GM12873 (cell line): ENCODE measurements around the gene CLASRP.

ENCODE experiments used
- TF ChIP-seq, protein P1 (sequence below): IDR thresholded peaks from 2 replicates; pipeline ENCODE4 v1.5.1; 2012; ENCODE audit warnings: low read depth, mild to moderate bottlenecking, moderate library complexity, low read length, control low read depth; ENCODE audit not compliant: insufficient read depth; ENCODE audit errors: missing control alignments

The CLASRP gene

DNA sequence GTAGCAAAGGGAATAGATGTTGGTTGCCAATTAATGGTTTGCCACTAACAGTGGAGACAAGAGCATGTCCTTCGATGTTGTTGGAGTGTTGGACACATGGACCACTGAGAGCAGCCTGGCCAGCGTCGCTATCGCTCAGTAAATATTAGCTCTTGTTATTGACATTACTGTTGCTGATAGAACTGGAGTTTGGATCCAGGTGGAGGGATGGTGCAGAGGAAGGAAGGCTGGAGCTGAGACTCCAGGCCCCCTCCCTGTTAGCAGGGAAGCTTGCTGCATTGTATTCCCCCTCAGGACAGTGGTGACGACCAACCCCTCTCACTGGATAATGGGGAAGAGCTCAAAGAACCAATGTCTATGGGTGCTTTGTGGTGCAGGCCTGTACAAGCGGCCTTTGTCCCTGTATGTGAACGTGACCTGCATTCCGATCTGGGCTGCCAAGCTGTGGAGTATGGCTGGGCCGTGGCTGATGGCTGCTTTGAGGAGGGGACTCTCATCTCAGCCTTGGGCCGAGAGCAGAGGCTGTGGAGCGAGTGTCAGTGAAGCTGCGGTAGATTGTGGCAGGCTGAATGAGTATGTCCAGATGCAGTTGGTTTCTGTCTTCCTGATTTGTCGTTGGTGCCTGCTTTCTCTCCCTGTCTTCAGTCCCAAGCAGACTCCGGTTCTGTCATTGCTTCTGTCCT is 7.0 kb downstream of the CLASRP start:
- TF ChIP-seq, protein P1, sequence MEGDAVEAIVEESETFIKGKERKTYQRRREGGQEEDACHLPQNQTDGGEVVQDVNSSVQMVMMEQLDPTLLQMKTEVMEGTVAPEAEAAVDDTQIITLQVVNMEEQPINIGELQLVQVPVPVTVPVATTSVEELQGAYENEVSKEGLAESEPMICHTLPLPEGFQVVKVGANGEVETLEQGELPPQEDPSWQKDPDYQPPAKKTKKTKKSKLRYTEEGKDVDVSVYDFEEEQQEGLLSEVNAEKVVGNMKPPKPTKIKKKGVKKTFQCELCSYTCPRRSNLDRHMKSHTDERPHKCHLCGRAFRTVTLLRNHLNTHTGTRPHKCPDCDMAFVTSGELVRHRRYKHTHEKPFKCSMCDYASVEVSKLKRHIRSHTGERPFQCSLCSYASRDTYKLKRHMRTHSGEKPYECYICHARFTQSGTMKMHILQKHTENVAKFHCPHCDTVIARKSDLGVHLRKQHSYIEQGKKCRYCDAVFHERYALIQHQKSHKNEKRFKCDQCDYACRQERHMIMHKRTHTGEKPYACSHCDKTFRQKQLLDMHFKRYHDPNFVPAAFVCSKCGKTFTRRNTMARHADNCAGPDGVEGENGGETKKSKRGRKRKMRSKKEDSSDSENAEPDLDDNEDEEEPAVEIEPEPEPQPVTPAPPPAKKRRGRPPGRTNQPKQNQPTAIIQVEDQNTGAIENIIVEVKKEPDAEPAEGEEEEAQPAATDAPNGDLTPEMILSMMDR, result no peak

DNA sequence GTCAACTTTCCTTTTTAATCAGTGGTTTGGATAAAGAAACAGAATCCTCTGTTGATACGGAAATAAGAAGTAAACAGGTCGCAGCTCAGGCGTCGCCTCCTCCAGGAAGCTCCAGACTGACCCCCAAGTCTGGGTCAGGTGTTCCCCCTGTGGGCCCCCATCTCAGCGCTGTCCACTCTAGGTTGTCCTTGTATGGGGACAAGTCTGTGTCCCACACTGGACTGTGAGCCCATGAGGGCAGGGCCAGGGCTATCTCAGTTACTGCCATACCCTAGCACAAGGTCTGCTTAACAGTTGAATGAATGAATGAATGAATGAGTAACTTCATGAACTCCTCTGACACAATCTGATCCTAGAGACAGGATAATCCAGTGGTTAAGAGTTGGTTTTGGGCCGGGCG is 7.5 kb downstream of the CLASRP start:
- TF ChIP-seq, protein P1, result no peak

GRCh38 chr19:45047188-45047797 is 8.4 kb downstream of the CLASRP start:
- TF ChIP-seq, protein P1, result no peak

DNA sequence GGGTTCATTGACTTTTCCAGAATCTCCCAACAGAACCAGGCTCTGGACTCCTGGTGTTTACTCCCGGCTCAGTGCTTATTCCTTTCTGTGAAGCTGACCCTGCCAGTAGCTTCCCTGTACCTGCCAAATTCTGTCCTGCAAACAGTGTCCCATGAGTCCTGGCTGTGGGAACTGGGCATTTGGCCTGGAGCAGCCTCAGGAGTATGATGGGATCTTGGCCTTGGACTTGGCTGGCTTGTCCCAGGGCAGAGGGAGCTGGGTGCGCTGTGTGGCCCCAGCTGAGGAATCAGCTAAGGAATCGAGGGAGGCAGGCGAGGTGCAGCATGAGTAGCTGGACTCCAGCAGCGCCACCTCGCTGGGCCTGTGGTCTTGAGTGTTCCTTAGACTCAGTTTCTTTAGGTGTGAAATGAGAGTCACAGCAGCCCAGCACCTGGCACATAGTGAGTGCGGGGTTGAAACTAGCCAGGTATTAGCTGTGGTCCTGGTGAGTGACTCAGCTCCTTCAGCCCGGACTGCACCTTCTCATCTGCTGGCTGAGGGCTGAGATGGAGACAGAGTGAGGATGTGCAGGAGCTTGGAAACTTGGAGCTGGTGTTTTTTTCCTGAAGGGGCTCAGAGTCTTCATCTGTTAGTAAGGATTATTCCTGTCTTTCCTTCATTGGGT is 10.4 kb downstream of the CLASRP start:
- TF ChIP-seq, protein P1, result no peak

GRCh38 chr19:45050036-45050435 is 11.2 kb downstream of the CLASRP start:
- TF ChIP-seq, protein P1, result no peak

DNA sequence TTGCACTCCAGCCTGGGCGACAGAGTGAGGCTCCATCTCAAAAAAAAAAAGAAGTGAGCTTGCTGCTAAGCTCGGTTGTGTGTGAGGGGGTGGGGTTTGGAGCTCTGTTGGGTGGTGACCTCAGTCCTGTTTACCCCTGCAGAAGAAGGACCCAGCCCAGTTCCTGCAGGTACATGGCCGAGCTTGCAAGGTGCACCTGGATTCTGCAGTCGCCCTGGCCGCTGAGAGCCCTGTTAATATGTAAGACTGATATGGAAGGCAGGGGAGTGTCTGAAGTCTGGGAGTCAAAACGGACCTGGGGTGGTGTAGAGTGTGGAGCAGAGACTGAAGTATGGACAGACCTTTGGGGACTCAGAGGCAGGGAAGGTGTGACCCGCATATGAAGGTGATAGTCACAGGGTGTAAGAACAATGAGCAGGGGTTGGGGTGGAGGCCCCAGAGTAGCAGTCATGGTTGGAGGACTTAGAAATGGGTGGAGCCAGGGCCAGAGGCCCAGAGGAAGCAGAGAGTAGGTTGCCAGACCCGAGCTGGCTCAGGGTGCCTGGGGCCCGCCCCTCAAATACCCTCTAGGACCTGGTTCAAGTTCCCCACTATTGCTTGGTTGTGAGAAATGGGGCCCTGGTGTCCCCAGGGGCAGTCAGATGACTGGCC is 13.2 kb downstream of the CLASRP start:
- TF ChIP-seq, protein P1, result no peak

DNA sequence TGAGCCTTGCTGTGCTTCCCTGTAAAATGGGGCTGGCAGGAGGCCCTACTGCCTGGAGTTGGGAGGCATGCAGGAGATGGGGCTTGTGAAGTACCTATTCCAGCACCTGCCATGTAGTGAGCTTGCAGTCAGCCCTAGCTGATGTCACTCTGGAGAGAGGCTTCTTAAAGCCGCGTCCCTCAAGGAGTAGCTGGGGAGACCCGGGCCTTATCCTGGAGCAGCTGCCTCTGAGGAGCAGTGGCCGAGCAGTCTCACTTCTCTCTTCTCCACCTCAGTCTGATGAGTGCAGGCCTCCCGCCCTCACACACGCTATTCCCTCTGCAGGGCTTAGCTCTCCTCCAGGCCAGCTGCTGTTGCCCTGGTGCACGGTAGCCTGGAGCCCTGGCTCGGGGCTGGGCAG is 18.0 kb downstream of the CLASRP start:
- TF ChIP-seq, protein P1, result no peak
